GM10248 (cell line): ENCODE data around the gene WNT5A.

Source experiments
- CTCF ChIA-PET: fragments of 300-600 bp; sonication (Branson Sonifier 250); formaldehyde crosslinking; extraction: SDS; loops from one replicate; lab custom pipeline; 2021; ENCODE audit warnings: antibody characterized with exemption; lab: Yijun Ruan, JAX
- POLR2A ChIA-PET: fragments of 350-650 bp; sonication (Branson Sonifier 250); formaldehyde crosslinking; extraction: SDS; loops from one replicate; lab custom pipeline; 2020; ENCODE audit warnings: antibody characterized with exemption; lab: Yijun Ruan, JAX
- DNase-seq: peaks from one replicate; pipeline ENCODE4 v3.0.0; 2012; ENCODE audit errors: extremely low spot score
- CTCF ChIP-seq: IDR thresholded peaks from 2 replicates; pipeline ENCODE4 v1.5.1; 2012; ENCODE audit warnings: mild to moderate bottlenecking, low read depth; ENCODE audit errors: extremely low read depth, missing control alignments, control extremely low read depth

WNT5A gene

GRCh38 chr3:55476515-55476914 is 10.6 kb downstream of the WNT5A start:
- DNase-seq = no peak
- POLR2A ChIA-PET = no interaction called here
- CTCF ChIA-PET = interaction anchor here (1.4 to 1.6 kb wide), 2 partner anchors 42 to 245 kb away, joined by 4 to 6 read pairs; no protein-coding TSS in a partner anchor
- no peak for TF ChIP-seq CTCF

- ChIA-PET CTCF (no interaction called here), POLR2A (no interaction called here)
- no peak for DNase-seq
- no peak for TF ChIP-seq CTCF
Measured at GRCh38 chr3:55474213-55474632, 12.9 kb downstream of the WNT5A start.

GRCh38 chr3:55473788-55474187 is 13.3 kb downstream of the WNT5A start:
- POLR2A ChIA-PET = no interaction called here
- no peak for DNase-seq
- no peak for TF ChIP-seq CTCF
- CTCF ChIA-PET = no interaction called here

GRCh38 chr3:55471522-55472280 is 15.4 kb downstream of the WNT5A start:
- ChIA-PET CTCF (interaction anchor here (1.4 to 1.7 kb wide), 2 partner anchors 9 to 275 kb away, joined by 3 read pairs; no protein-coding TSS in a partner anchor), POLR2A (no interaction called here)
- no peak for DNase-seq
- no peak for TF ChIP-seq CTCF

- TF ChIP-seq CTCF = no peak
- ChIA-PET POLR2A (no interaction called here), CTCF (interaction anchor here (1.4 kb wide), 1 partner anchor 276 kb away, joined by 3 read pairs; no protein-coding TSS in a partner anchor)
- DNase-seq = no peak
Measured at GRCh38 chr3:55471084-55471483, 16.0 kb downstream of the WNT5A start.

GRCh38 chr3:55469957-55470526 is 17.1 kb downstream of the WNT5A start:
- TF ChIP-seq CTCF = no peak
- no peak for DNase-seq
- ChIA-PET CTCF (interaction anchor here (1.4 kb wide), 1 partner anchor 277 kb away, joined by 3 read pairs; no protein-coding TSS in a partner anchor), POLR2A (no interaction called here)
